GM21825 (cell line): ENCODE measurements around the gene TBC1D22A.

ENCODE experiments used
- ATAC-seq: cut with Tn5 transposase; IDR thresholded peaks from one replicate; pipeline ENCODE4 v1.9.1; 2021; ENCODE audit warnings: mild to moderate bottlenecking, moderate library complexity; ENCODE audit not compliant: unreplicated experiment

Gene TBC1D22A

GRCh38 chr22:47052236-47053012, 290.0 kb downstream of the TBC1D22A start:
- ATAC-seq: no peak

- ATAC-seq: no peak
Measured at GRCh38 chr22:47053013-47053725, 290.7 kb downstream of the TBC1D22A start.

GRCh38 chr22:47053726-47054141, 291.3 kb downstream of the TBC1D22A start:
- no peak for ATAC-seq

GRCh38 chr22:47054231-47055072, 292.0 kb downstream of the TBC1D22A start:
- ATAC-seq: no peak

GRCh38 chr22:47055073-47055355, 292.6 kb downstream of the TBC1D22A start:
- ATAC-seq: no peak

- no peak for ATAC-seq
Measured at GRCh38 chr22:47055461-47055860, 293.0 kb downstream of the TBC1D22A start.

- ATAC-seq: no peak
Measured at GRCh38 chr22:47055921-47056320, 293.5 kb downstream of the TBC1D22A start.

- ATAC-seq: no peak
Measured at GRCh38 chr22:47056361-47056760, 293.9 kb downstream of the TBC1D22A start.

GRCh38 chr22:47056776-47057470, 294.5 kb downstream of the TBC1D22A start:
- no peak for ATAC-seq

- no peak for ATAC-seq
Measured at GRCh38 chr22:47057916-47058585, 295.6 kb downstream of the TBC1D22A start.

- no peak for ATAC-seq
Measured at GRCh38 chr22:47059076-47059475, 296.6 kb downstream of the TBC1D22A start.

- no peak for ATAC-seq
Measured at GRCh38 chr22:47059701-47060161, 297.3 kb downstream of the TBC1D22A start.

GRCh38 chr22:47060718-47061117, 298.3 kb downstream of the TBC1D22A start:
- ATAC-seq: no peak

- ATAC-seq: no peak
Measured at GRCh38 chr22:47061226-47061625, 298.8 kb downstream of the TBC1D22A start.

GRCh38 chr22:47062126-47062525, 299.7 kb downstream of the TBC1D22A start:
- ATAC-seq: no peak

GRCh38 chr22:47063071-47063509, 300.6 kb downstream of the TBC1D22A start:
- no peak for ATAC-seq

GRCh38 chr22:47063606-47064005, 301.2 kb downstream of the TBC1D22A start:
- ATAC-seq: no peak

- ATAC-seq: no peak
Measured at GRCh38 chr22:47064016-47064415, 301.6 kb downstream of the TBC1D22A start.

GRCh38 chr22:47064416-47064815, 302.0 kb downstream of the TBC1D22A start:
- no peak for ATAC-seq
